ENCODE results near the gene SLC35G3. TPM values are rescaled to one million over a fixed set of nuclear protein-coding genes. Genes with fewer than 3 reads are reported as not detected.

SLC35G3 gene
- total RNA-seq, 1 donor from 2014 or later: 0.16 TPM

- TF ChIP-seq CTCF (IDR thresholded peaks at IDR 0.05): no peak
- ChIA-PET POLR2A (no interaction called here), CTCF (interaction anchor here (0.8 to 0.9 kb wide), 2 partner anchors 371 to 372 kb away, joined by 3 read pairs; no protein-coding TSS in a partner anchor)
- Mint-ChIP-seq H3K4me1 (no peaks in the 10 kb centered on the region), H3K4me3 (no peak overlapping the region), H3K27ac (no peak overlapping the region), H3K27me3 (peaks cover 33% of the 10 kb centered on the region), H3K9me3 (no peaks in the 10 kb centered on the region), H3K36me3 (ENCODE audit: low read depth) (no peaks in the 10 kb centered on the region)
- no peak for ATAC-seq (ENCODE audit: low read depth)
- intact Hi-C loops (cut with micrococcal nuclease): no loop called here
- DNase-seq: no peak
These were observed 26.5 kb downstream of the SLC35G3 start for GRCh38 chr17:35167666-35168065.

GRCh38 chr17:35167046-35167445 lies 27.1 kb downstream of the SLC35G3 start:
- ChIA-PET POLR2A (no interaction called here), CTCF (interaction anchor here (0.8 to 0.9 kb wide), 2 partner anchors 371 to 372 kb away, joined by 3 read pairs; no protein-coding TSS in a partner anchor)
- intact Hi-C loops (cut with micrococcal nuclease): no loop called here
- Mint-ChIP-seq H3K4me3 (no peak overlapping the region), H3K9me3 (no peaks in the 10 kb centered on the region), H3K36me3 (ENCODE audit: low read depth) (no peaks in the 10 kb centered on the region), H3K27me3 (peaks cover 35% of the 10 kb centered on the region), H3K27ac (no peak overlapping the region), H3K4me1 (no peaks in the 10 kb centered on the region)
- TF ChIP-seq CTCF (IDR thresholded peaks at IDR 0.05): no peak
- no peak for ATAC-seq (ENCODE audit: low read depth)
- DNase-seq: no peak

GRCh38 chr17:35166526-35166925 lies 27.7 kb downstream of the SLC35G3 start:
- intact Hi-C loops (cut with micrococcal nuclease): no loop called here
- ATAC-seq (ENCODE audit: low read depth) (no peak), DNase-seq (no peak)
- no peaks in the 10 kb centered on the region for H3K4me1 Mint-ChIP-seq
- no peaks in the 10 kb centered on the region for H3K9me3 Mint-ChIP-seq
- POLR2A ChIA-PET: no interaction called here
- TF ChIP-seq CTCF (IDR thresholded peaks at IDR 0.05): no peak
- no peak overlapping the region for H3K4me3 Mint-ChIP-seq
- H3K27me3 Mint-ChIP-seq: peaks cover 38% of the 10 kb centered on the region
- H3K36me3 Mint-ChIP-seq (ENCODE audit: low read depth): no peaks in the 10 kb centered on the region
- H3K27ac Mint-ChIP-seq: no peak overlapping the region
- CTCF ChIA-PET: no interaction called here

- ChIA-PET CTCF (no interaction called here), POLR2A (no interaction called here)
- intact Hi-C loops (cut with micrococcal nuclease): no loop called here
- peaks cover 48% of the 10 kb centered on the region for H3K27me3 Mint-ChIP-seq
- no peak for TF ChIP-seq CTCF (IDR thresholded peaks at IDR 0.05)
- no peaks in the 10 kb centered on the region for H3K4me1 Mint-ChIP-seq
- no peak for DNase-seq
- no peak overlapping the region for H3K4me3 Mint-ChIP-seq
- H3K36me3 Mint-ChIP-seq (ENCODE audit: low read depth): no peaks in the 10 kb centered on the region
- no peak for ATAC-seq (ENCODE audit: low read depth)
- no peaks in the 10 kb centered on the region for H3K9me3 Mint-ChIP-seq
- no peak overlapping the region for H3K27ac Mint-ChIP-seq
These were observed 29.5 kb downstream of the SLC35G3 start for GRCh38 chr17:35164716-35165115.

GRCh38 chr17:35163886-35164285 lies 30.3 kb downstream of the SLC35G3 start:
- peaks cover 49% of the 10 kb centered on the region for H3K27me3 Mint-ChIP-seq

More at GRCh38 chr17:35163886-35164285, 30.3 kb downstream of the SLC35G3 start:
- Mint-ChIP-seq H3K4me1 (no peaks in the 10 kb centered on the region), H3K4me3 (no peak overlapping the region), H3K27ac (no peak overlapping the region), H3K36me3 (ENCODE audit: low read depth) (no peaks in the 10 kb centered on the region), H3K9me3 (no peaks in the 10 kb centered on the region)
- no peak for ATAC-seq (ENCODE audit: low read depth)
- no peak for DNase-seq
- ChIA-PET POLR2A (no interaction called here), CTCF (no interaction called here)
- intact Hi-C loops (cut with micrococcal nuclease): no loop called here
- no peak for TF ChIP-seq CTCF (IDR thresholded peaks at IDR 0.05)

Data from activated B cell treated with CpG ODN at 0.5 μM for 24 hours (primary cell).